HEK293 (cell line): ENCODE data around the gene ACTR8.

ENCODE experiments used
- REPIN1 ChIP-seq: fragments of 450-650 bp; formaldehyde crosslinking; IDR thresholded peaks from 2 replicates; pipeline ENCODE4 v1.5.1; 2017; ENCODE audit warnings: missing biosample characterization, missing genetic modification characterization, low read depth
- TSHZ1 ChIP-seq: fragments of 450-650 bp; formaldehyde crosslinking; IDR thresholded peaks from 2 replicates; pipeline ENCODE4 v1.5.1; 2016; ENCODE audit warnings: missing biosample characterization, missing genetic modification characterization, borderline replicate concordance
- TF ChIP-seq, protein P1 (sequence below): fragments of 450-650 bp; formaldehyde crosslinking; IDR thresholded peaks from 2 replicates; pipeline ENCODE4 v1.5.1; 2016; ENCODE audit warnings: missing biosample characterization, missing genetic modification characterization
- TF ChIP-seq, protein P2 (sequence below): fragments of 450-650 bp; formaldehyde crosslinking; IDR thresholded peaks from 2 replicates; pipeline ENCODE4 v1.5.1; 2016; ENCODE audit warnings: missing biosample characterization, missing genetic modification characterization, low read depth

DNA sequence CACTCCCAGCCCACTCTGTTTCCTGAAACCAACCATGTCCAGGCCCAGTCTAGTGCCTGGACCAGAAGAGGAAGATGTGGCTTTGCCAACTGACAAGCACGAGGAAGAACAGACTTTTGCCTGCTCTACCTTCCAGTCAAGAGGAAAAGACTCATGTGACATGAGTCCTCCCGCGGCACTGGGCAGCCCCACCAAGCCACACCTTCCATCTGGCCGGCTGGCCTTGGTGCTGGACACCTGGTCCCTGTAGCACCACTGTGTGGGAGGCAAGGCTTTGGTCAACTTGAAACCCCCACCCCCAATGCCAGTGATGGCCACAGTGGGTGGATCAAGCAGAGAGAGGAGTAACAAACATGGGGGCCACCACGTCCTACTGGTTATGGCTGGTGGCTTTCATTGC lies 48.3 kb downstream of the ACTR8 start:
- TF ChIP-seq, protein P1, sequence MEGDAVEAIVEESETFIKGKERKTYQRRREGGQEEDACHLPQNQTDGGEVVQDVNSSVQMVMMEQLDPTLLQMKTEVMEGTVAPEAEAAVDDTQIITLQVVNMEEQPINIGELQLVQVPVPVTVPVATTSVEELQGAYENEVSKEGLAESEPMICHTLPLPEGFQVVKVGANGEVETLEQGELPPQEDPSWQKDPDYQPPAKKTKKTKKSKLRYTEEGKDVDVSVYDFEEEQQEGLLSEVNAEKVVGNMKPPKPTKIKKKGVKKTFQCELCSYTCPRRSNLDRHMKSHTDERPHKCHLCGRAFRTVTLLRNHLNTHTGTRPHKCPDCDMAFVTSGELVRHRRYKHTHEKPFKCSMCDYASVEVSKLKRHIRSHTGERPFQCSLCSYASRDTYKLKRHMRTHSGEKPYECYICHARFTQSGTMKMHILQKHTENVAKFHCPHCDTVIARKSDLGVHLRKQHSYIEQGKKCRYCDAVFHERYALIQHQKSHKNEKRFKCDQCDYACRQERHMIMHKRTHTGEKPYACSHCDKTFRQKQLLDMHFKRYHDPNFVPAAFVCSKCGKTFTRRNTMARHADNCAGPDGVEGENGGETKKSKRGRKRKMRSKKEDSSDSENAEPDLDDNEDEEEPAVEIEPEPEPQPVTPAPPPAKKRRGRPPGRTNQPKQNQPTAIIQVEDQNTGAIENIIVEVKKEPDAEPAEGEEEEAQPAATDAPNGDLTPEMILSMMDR (tag by site-specific recombination) = no peak
- TF ChIP-seq, protein P2, sequence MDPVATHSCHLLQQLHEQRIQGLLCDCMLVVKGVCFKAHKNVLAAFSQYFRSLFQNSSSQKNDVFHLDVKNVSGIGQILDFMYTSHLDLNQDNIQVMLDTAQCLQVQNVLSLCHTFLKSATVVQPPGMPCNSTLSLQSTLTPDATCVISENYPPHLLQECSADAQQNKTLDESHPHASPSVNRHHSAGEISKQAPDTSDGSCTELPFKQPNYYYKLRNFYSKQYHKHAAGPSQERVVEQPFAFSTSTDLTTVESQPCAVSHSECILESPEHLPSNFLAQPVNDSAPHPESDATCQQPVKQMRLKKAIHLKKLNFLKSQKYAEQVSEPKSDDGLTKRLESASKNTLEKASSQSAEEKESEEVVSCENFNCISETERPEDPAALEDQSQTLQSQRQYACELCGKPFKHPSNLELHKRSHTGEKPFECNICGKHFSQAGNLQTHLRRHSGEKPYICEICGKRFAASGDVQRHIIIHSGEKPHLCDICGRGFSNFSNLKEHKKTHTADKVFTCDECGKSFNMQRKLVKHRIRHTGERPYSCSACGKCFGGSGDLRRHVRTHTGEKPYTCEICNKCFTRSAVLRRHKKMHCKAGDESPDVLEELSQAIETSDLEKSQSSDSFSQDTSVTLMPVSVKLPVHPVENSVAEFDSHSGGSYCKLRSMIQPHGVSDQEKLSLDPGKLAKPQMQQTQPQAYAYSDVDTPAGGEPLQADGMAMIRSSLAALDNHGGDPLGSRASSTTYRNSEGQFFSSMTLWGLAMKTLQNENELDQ = no peak
- no peak for TF ChIP-seq TSHZ1 (tag by site-specific recombination)
- TF ChIP-seq REPIN1 (tag by site-specific recombination) = no peak
